Endodermal cell (in vitro differentiated cells): Measurements from ENCODE around the gene CMSS1. TPM values are rescaled to one million over a fixed set of nuclear protein-coding genes. Genes with fewer than 3 reads are reported as not detected.

Experiments
- DNase-seq: peaks from one replicate; pipeline ENCODE4 v3.0.0-alpha.2; 2017
- H3K27ac ChIP-seq: 2 replicates; pipeline ENCODE4 v1.5.1; 2013; ENCODE audit warnings: mild to moderate bottlenecking, low read depth, low read length, moderate library complexity
- H3K27me3 ChIP-seq: 2 replicates; pipeline ENCODE4 v1.6.1; 2013; ENCODE audit warnings: mild to moderate bottlenecking, low read length, moderate library complexity; ENCODE audit not compliant: insufficient read depth, control insufficient read depth, poor library complexity, severe bottlenecking
- H3K36me3 ChIP-seq: 2 replicates; pipeline ENCODE4 v1.7.0; 2013; ENCODE audit warnings: mild to moderate bottlenecking, low read length, moderate library complexity; ENCODE audit not compliant: control insufficient read depth, insufficient read depth
- H3K4me1 ChIP-seq: one replicate; pipeline ENCODE4 v1.7.0; 2013; ENCODE audit warnings: low read length; ENCODE audit not compliant: control insufficient read depth, insufficient read depth
- H3K4me3 ChIP-seq: 2 replicates; pipeline ENCODE4 v1.5.1; 2013; ENCODE audit warnings: mild to moderate bottlenecking, low read length, moderate library complexity
- H3K9ac ChIP-seq: 2 replicates; pipeline ENCODE4 v1.6.1; 2013; ENCODE audit warnings: mild to moderate bottlenecking, low read length, moderate library complexity; ENCODE audit not compliant: poor library complexity, severe bottlenecking; ENCODE audit errors: extremely low read depth
- H3K9me3 ChIP-seq: 2 replicates; pipeline ENCODE4 v1.6.1; 2013; ENCODE audit warnings: mild to moderate bottlenecking, low read length, moderate library complexity; ENCODE audit not compliant: control insufficient read depth
- H3K27ac Mint-ChIP-seq: 2 replicates; pipeline ENCODE4 v1.8.0; 2020; ENCODE audit warnings: mixed read lengths
- H3K27me3 Mint-ChIP-seq: 2 replicates; pipeline ENCODE4 v1.8.0; 2021; ENCODE audit warnings: mild to moderate bottlenecking, mixed read lengths; ENCODE audit not compliant: insufficient read depth
- H3K36me3 Mint-ChIP-seq: 2 replicates; pipeline ENCODE4 v1.8.0; 2020; ENCODE audit warnings: low read depth, mixed read lengths
- H3K4me1 Mint-ChIP-seq: 2 replicates; pipeline ENCODE4 v1.8.0; 2020; ENCODE audit warnings: mixed read lengths
- H3K4me3 Mint-ChIP-seq: 2 replicates; pipeline ENCODE4 v1.8.0; 2020; ENCODE audit warnings: mild to moderate bottlenecking, moderate library complexity, mixed read lengths
- H3K9me3 Mint-ChIP-seq: 2 replicates; pipeline ENCODE4 v1.8.0; 2020; ENCODE audit warnings: mild to moderate bottlenecking, mixed read lengths
- CTCF ChIP-seq: fragments of 200-600 bp; sonication (generic); conservative IDR thresholded peaks from 2 replicates; pipeline ENCODE4 v1.5.0; 2021; ENCODE audit warnings: antibody characterized with exemption, mild to moderate bottlenecking
- WGBS, 2 experiments: methylation state at CpG; one replicate each; pipeline versions ENCODE4 v1.1.5 to v1.1.7; 2013; ENCODE audit warnings: missing lambda C conversion rate in 2 of 2, mixed read lengths in 1 of 2; ENCODE audit not compliant: insufficient coverage in 1 of 2, insufficient read length in 1 of 2; 5-methylcytosine and 5-hydroxymethylcytosine counted together
- total RNA-seq, 2 donors: library from RNA; stranded (reverse); fragmentation: NEBNext Ultra II Directional in 1 of 2; extraction: Animal tissue kit (Norgen Biotek cat#: 25700) in 1 of 2; gene quantifications; 2 replicates in 1 of 2; 3 replicates in 1 of 2; pipeline ENCODE4 v1.2.1, GENCODE V29; 2021

CMSS1 gene
- total RNA-seq, 2 donors from 2014 or later: 48.5 to 50.8 TPM

GRCh38 chr3:100002599-100003350, 185.1 kb downstream of the CMSS1 start:
- no peaks in the 10 kb centered on the region for H3K27me3 ChIP-seq
- no peaks in the 10 kb centered on the region for H3K27me3 Mint-ChIP-seq
- H3K36me3 Mint-ChIP-seq: no peaks in the 10 kb centered on the region
- DNase-seq: no peak
- TF ChIP-seq CTCF: no peak
- no peak overlapping the region for H3K4me3 ChIP-seq
- H3K4me1 ChIP-seq: no peaks in the 10 kb centered on the region
- H3K36me3 ChIP-seq: no peaks in the 10 kb centered on the region
- no peak overlapping the region for H3K27ac Mint-ChIP-seq
- 93% methylated on average over 4 of the region's 4 CpGs for WGBS, 2 experiments
- no peak overlapping the region for H3K9ac ChIP-seq
- H3K27ac ChIP-seq: no peak overlapping the region
- H3K4me1 Mint-ChIP-seq: peaks cover 20% of the 10 kb centered on the region
- no peak overlapping the region for H3K4me3 Mint-ChIP-seq
- H3K9me3 Mint-ChIP-seq: peaks cover 2% of the 10 kb centered on the region
- H3K9me3 ChIP-seq: no peaks in the 10 kb centered on the region

GRCh38 chr3:100003609-100004503, 186.2 kb downstream of the CMSS1 start:
- no peaks in the 10 kb centered on the region for H3K27me3 ChIP-seq
- no peak overlapping the region for H3K9ac ChIP-seq
- TF ChIP-seq CTCF: no peak
- no peak overlapping the region for H3K27ac Mint-ChIP-seq
- H3K27ac ChIP-seq: no peak overlapping the region
- H3K4me3 Mint-ChIP-seq: no peak overlapping the region
- no peaks in the 10 kb centered on the region for H3K4me1 ChIP-seq
- H3K9me3 ChIP-seq: no peaks in the 10 kb centered on the region
- no peaks in the 10 kb centered on the region for H3K27me3 Mint-ChIP-seq
- H3K4me3 ChIP-seq: no peak overlapping the region
- no peak for DNase-seq
- H3K36me3 ChIP-seq: no peaks in the 10 kb centered on the region
- H3K4me1 Mint-ChIP-seq: peaks cover 20% of the 10 kb centered on the region
- peaks cover under 1% of the 10 kb centered on the region for H3K9me3 Mint-ChIP-seq
- no peaks in the 10 kb centered on the region for H3K36me3 Mint-ChIP-seq
- WGBS, 2 experiments: 96 to 100% methylated on average over 3 to 4 of the region's 4 CpGs

GRCh38 chr3:100004931-100005330, 187.3 kb downstream of the CMSS1 start:
- Histone ChIP-seq H3K27me3 (no peaks in the 10 kb centered on the region), H3K9ac (no peak overlapping the region), H3K36me3 (no peaks in the 10 kb centered on the region), H3K9me3 (no peaks in the 10 kb centered on the region), H3K4me3 (no peak overlapping the region), H3K27ac (no peak overlapping the region), H3K4me1 (no peaks in the 10 kb centered on the region)
- 91% methylated on average over 1 of the region's 1 CpG; no CpG with 5 or more reads in 1 of the 2 experiments for WGBS, 2 experiments
- no peak overlapping the region for H3K27ac Mint-ChIP-seq
- no peak for DNase-seq
- H3K4me3 Mint-ChIP-seq: no peak overlapping the region
- no peaks in the 10 kb centered on the region for H3K27me3 Mint-ChIP-seq
- TF ChIP-seq CTCF: no peak
- no peaks in the 10 kb centered on the region for H3K36me3 Mint-ChIP-seq
- no peaks in the 10 kb centered on the region for H3K9me3 Mint-ChIP-seq
- peaks cover 20% of the 10 kb centered on the region for H3K4me1 Mint-ChIP-seq
